Naive thymus-derived CD4-positive, alpha-beta T cell (primary cell): ENCODE results near the gene MYCBP2. TPM values are rescaled to one million over a fixed set of nuclear protein-coding genes. Genes with fewer than 3 reads are reported as not detected.

ENCODE experiments used
- ATAC-seq: fragments of 150-1000 bp; cut with Tn5 transposase; 2 replicates; pipeline ENCODE4 v1.10.0; 2021; ENCODE audit warnings: mild to moderate bottlenecking, moderate library complexity
- CTCF ChIA-PET: fragments of 350-600 bp; sonication (Branson Sonifier 250); formaldehyde crosslinking; loops from one replicate; lab custom pipeline; 2021; ENCODE audit warnings: antibody characterized with exemption; lab: Charles Lee
- POLR2A ChIA-PET: fragments of 350-600 bp; sonication (Branson Sonifier 250); formaldehyde crosslinking; loops from one replicate; lab custom pipeline; 2021; ENCODE audit warnings: antibody characterized with exemption, inconsistent platforms; lab: Charles Lee
- DNase-seq, 9 donors: peaks; one replicate each; pipeline versions ENCODE4 v3.0.0 to v3.0.0-alpha.2; 2020 to 2022; ENCODE audit warnings: mixed read lengths in 1 of 9
- H3K27ac ChIP-seq: one replicate; pipeline ENCODE4 v1.7.0; 2013; ENCODE audit warnings: mild to moderate bottlenecking, low read depth, low read length, moderate library complexity
- H3K27me3 ChIP-seq, 2 donors: one replicate each; pipeline ENCODE4 v1.7.0; 2013; ENCODE audit warnings: low read length in 2 of 2, mild to moderate bottlenecking in 2 of 2, moderate library complexity in 2 of 2; ENCODE audit not compliant: control insufficient read depth in 2 of 2, insufficient read depth in 2 of 2
- H3K36me3 ChIP-seq, 3 experiments: 1 replicate in 2 of 3; 2 replicates in 1 of 3; pipeline ENCODE4 v1.7.0; 2013; ENCODE audit warnings: low read length in 3 of 3, mild to moderate bottlenecking in 3 of 3, moderate library complexity in 1 of 3; ENCODE audit not compliant: insufficient read depth in 3 of 3, control insufficient read depth in 2 of 3
- H3K4me1 ChIP-seq, 2 donors: one replicate each; pipeline ENCODE4 v1.7.0; 2013; ENCODE audit warnings: low read length in 2 of 2, mild to moderate bottlenecking in 2 of 2, moderate library complexity in 1 of 2; ENCODE audit not compliant: control insufficient read depth in 2 of 2, insufficient read depth in 2 of 2
- H3K4me3 ChIP-seq: 2 replicates; pipeline ENCODE4 v1.7.0; 2013; ENCODE audit warnings: mild to moderate bottlenecking, low read length
- H3K9me3 ChIP-seq, 3 experiments: 1 replicate in 2 of 3; 2 replicates in 1 of 3; pipeline ENCODE4 v1.7.0; 2013; ENCODE audit warnings: low read length in 3 of 3; ENCODE audit not compliant: control insufficient read depth in 2 of 3
- H3K27ac Mint-ChIP-seq, 9 donors: one replicate each; pipeline ENCODE4 v1.8.0; 2020 to 2022; ENCODE audit warnings: mixed read lengths in 9 of 9, mild to moderate bottlenecking in 8 of 9, moderate library complexity in 5 of 9, inconsistent platforms in 2 of 9
- H3K27me3 Mint-ChIP-seq, 5 donors: one replicate each; pipeline ENCODE4 v1.8.0; 2021 to 2022; ENCODE audit warnings: mixed read lengths in 5 of 5, mild to moderate bottlenecking in 1 of 5
- H3K36me3 Mint-ChIP-seq, 5 donors: one replicate each; pipeline ENCODE4 v1.8.0; 2020 to 2022; ENCODE audit warnings: mixed read lengths in 5 of 5, mild to moderate bottlenecking in 3 of 5, inconsistent platforms in 1 of 5
- H3K4me1 Mint-ChIP-seq, 7 donors: one replicate each; pipeline ENCODE4 v1.8.0; 2020 to 2022; ENCODE audit warnings: mixed read lengths in 7 of 7, mild to moderate bottlenecking in 3 of 7, inconsistent platforms in 1 of 7
- H3K4me3 Mint-ChIP-seq, 10 donors: one replicate each; pipeline ENCODE4 v1.8.0; 2020 to 2022; ENCODE audit warnings: mild to moderate bottlenecking in 10 of 10, mixed read lengths in 10 of 10, moderate library complexity in 6 of 10, inconsistent platforms in 2 of 10
- H3K9me3 Mint-ChIP-seq, 11 donors: one replicate each; pipeline ENCODE4 v1.8.0; 2020 to 2022; ENCODE audit warnings: mixed read lengths in 11 of 11, mild to moderate bottlenecking in 4 of 11, inconsistent platforms in 1 of 11, moderate library complexity in 1 of 11
- intact Hi-C, 2 donors: fragments of 100-400 bp; cut with micrococcal nuclease; formaldehyde crosslinking; loops; one replicate each; pipeline ENCODE4 v1.15.1; 2023
- polyA plus RNA-seq, 2 donors: library from polyadenylated mRNA; unstranded; fragments of 300-500 nt; fragmentation: Illumina TruSeq; gene quantifications; one replicate each; pipeline ENCODE4 v1.2.3, GENCODE V29; 2021
- total RNA-seq, 6 experiments: library from RNA in 5 of 6; stranded (reverse) in 5 of 6; gene quantifications; 1 replicate in 5 of 6; 2 replicates in 1 of 6; pipeline ENCODE4 v1.2.3 and lab custom pipeline; 2021 to 2026

The MYCBP2 gene
- total and polyA plus RNA-seq, 7 experiments from 2014 or later: 38.8 to 216 (median 162) TPM

GRCh38 chr13:77339408-77339807 lies 12.5 kb upstream of the MYCBP2 start:
- peaks cover 0 to 5% (median 0%) of the 10 kb centered on the region in 5 donors for H3K36me3 Mint-ChIP-seq
- POLR2A ChIA-PET: interaction anchor here (2.5 kb wide), 1 partner anchor 10 kb away, joined by 11 read pairs; no protein-coding TSS in a partner anchor
- no peaks in the 10 kb centered on the region for H3K27me3 ChIP-seq
- no peak overlapping the region for H3K4me3 ChIP-seq
- ATAC-seq (peak; percentile 20), DNase-seq (no peak)
- peaks cover 6 to 39% (median 30%) of the 10 kb centered on the region in 7 donors for H3K4me1 Mint-ChIP-seq
- H3K27ac Mint-ChIP-seq: peak overlapping the region in 5 of 9 donors; percentile 16 to 60 (median 45)
- H3K36me3 ChIP-seq: no peaks in the 10 kb centered on the region
- peak overlapping the region in 3 of 10 donors; percentile 23 to 49 (median 41) for H3K4me3 Mint-ChIP-seq
- no peaks in the 10 kb centered on the region for H3K9me3 ChIP-seq
- peaks cover 0 to 6% (median 0%) of the 10 kb centered on the region in 11 donors for H3K9me3 Mint-ChIP-seq
- CTCF ChIA-PET: no interaction called here
- peaks cover 0 to under 1% (median 0%) of the 10 kb centered on the region in 5 donors for H3K27me3 Mint-ChIP-seq
- H3K4me1 ChIP-seq: no peaks in the 10 kb centered on the region
- H3K27ac ChIP-seq: no peak overlapping the region
- intact Hi-C loops: no loop called here

DNA sequence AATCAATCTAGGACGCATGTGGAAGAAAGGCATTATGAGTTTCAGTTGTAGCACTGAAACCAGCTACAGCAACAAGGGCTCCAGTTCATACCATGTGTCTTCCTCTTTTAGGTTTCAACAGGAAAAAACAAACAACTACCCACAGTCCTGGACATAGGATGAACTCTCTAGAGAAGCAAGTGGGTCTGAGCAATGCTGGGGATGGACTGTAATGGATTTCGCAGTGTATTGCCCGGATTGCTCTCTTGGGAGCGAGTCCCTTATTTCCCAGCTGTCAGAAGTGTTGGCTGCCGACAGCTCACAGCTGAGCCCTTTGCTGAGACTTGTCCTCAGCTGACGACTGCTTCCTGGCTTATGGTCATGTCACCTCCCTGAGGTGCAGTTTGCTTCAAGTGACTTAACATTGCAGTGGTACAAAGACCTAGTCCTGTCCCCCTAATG lies 12.1 kb upstream of the MYCBP2 start:
- Histone ChIP-seq H3K27ac (no peak overlapping the region), H3K9me3 (no peaks in the 10 kb centered on the region), H3K4me3 (no peak overlapping the region), H3K36me3 (no peaks in the 10 kb centered on the region), H3K4me1 (no peaks in the 10 kb centered on the region), H3K27me3 (no peaks in the 10 kb centered on the region)
- DNase-seq (no peak), ATAC-seq (peak; percentile 56)
- Mint-ChIP-seq H3K36me3 (peaks cover 0 to 5% (median 0%) of the 10 kb centered on the region in 5 donors), H3K4me1 (peaks cover 6 to 40% (median 30%) of the 10 kb centered on the region in 7 donors), H3K4me3 (peak overlapping the region in 3 of 10 donors; percentile 23 to 49 (median 41)), H3K9me3 (peaks cover 0 to 6% (median 0%) of the 10 kb centered on the region in 11 donors), H3K27ac (peak overlapping the region in 5 of 9 donors; percentile 11 to 60 (median 45)), H3K27me3 (peaks cover 0 to 4% (median 0%) of the 10 kb centered on the region in 5 donors)
- ChIA-PET POLR2A (interaction anchor here (2.5 kb wide), 1 partner anchor 9 kb away, joined by 11 read pairs; no protein-coding TSS in a partner anchor), CTCF (interaction anchor here (1.0 kb wide), 1 partner anchor 14 kb away, joined by 3 read pairs; no protein-coding TSS in a partner anchor)
- intact Hi-C loops: no loop called here

DNA sequence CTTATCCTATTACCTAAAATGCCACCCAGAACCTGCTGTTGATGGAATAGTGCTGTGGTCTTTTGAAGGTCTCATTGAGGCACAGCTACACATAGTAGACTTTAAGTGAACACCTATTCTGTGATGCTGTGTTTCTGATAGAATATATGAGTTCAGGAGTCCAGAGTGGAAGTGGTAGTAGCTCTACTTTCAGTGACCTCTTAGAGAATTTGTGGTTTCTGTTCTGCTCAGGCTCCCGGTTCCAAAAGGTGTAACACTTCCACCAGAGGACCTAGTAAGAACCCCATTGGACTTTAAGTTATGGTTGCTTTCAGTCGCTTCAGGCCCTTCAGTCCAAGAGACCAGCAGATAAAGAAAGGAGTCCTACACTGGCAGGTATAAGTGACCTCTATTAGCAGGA lies 11.4 kb upstream of the MYCBP2 start:
- ChIA-PET POLR2A (interaction anchor here (2.5 kb wide), 1 partner anchor 9 kb away, joined by 11 read pairs; no protein-coding TSS in a partner anchor), CTCF (interaction anchor here (1.0 kb wide), 1 partner anchor 13 kb away, joined by 3 read pairs; no protein-coding TSS in a partner anchor)
- Histone ChIP-seq H3K27ac (no peak overlapping the region), H3K36me3 (no peaks in the 10 kb centered on the region), H3K27me3 (no peaks in the 10 kb centered on the region), H3K9me3 (no peaks in the 10 kb centered on the region), H3K4me1 (no peaks in the 10 kb centered on the region), H3K4me3 (no peak overlapping the region)
- H3K27ac Mint-ChIP-seq: peak overlapping the region in 2 of 9 donors; percentile 11 to 45
- DNase-seq (no peak), ATAC-seq (no peak)
- H3K27me3 Mint-ChIP-seq: peaks cover 0 to 8% (median 0%) of the 10 kb centered on the region in 5 donors
- peaks cover 0 to 6% (median 0%) of the 10 kb centered on the region in 11 donors for H3K9me3 Mint-ChIP-seq
- peaks cover 0 to 5% (median 0%) of the 10 kb centered on the region in 5 donors for H3K36me3 Mint-ChIP-seq
- H3K4me1 Mint-ChIP-seq: peaks cover 6 to 41% (median 35%) of the 10 kb centered on the region in 7 donors
- intact Hi-C loops: no loop called here
- no peak overlapping the region for H3K4me3 Mint-ChIP-seq

- H3K27ac ChIP-seq: no peak overlapping the region
- Mint-ChIP-seq H3K9me3 (peaks cover 0 to 2% (median 0%) of the 10 kb centered on the region in 11 donors), H3K4me1 (peaks cover 3 to 41% (median 35%) of the 10 kb centered on the region in 7 donors), H3K27me3 (peaks cover 0 to 8% (median 0%) of the 10 kb centered on the region in 5 donors), H3K4me3 (no peak overlapping the region), H3K36me3 (peaks cover 0 to 5% (median 0%) of the 10 kb centered on the region in 5 donors), H3K27ac (no peak overlapping the region)
- ATAC-seq (no peak), DNase-seq (no peak)
- H3K9me3 ChIP-seq: no peaks in the 10 kb centered on the region
- no peaks in the 10 kb centered on the region for H3K36me3 ChIP-seq
- CTCF ChIA-PET: no interaction called here
- no peaks in the 10 kb centered on the region for H3K27me3 ChIP-seq
- no peaks in the 10 kb centered on the region for H3K4me1 ChIP-seq
- H3K4me3 ChIP-seq: no peak overlapping the region
- POLR2A ChIA-PET: interaction anchor here (0.6 to 2.5 kb wide), 4 partner anchors 7 to 12 kb away, joined by 3 to 11 read pairs (median 4); partner anchors contain the start of gene MYCBP2
- intact Hi-C loops: no loop called here
Measured at GRCh38 chr13:77337159-77337558, 10.3 kb upstream of the MYCBP2 start.

- ATAC-seq (no peak), DNase-seq (no peak)
- ChIA-PET POLR2A (interaction anchor here (0.6 to 1.8 kb wide), 3 partner anchors 9 to 64 kb away, joined by 3 to 4 read pairs (median 3); partner anchors contain the start of gene MYCBP2), CTCF (no interaction called here)
- peak overlapping the region in 2 of 9 donors; percentile 67 to 69 for H3K27ac Mint-ChIP-seq
- peaks cover 6 to 49% (median 38%) of the 10 kb centered on the region in 7 donors for H3K4me1 Mint-ChIP-seq
- peaks cover 0 to 5% (median 0%) of the 10 kb centered on the region in 5 donors for H3K36me3 Mint-ChIP-seq
- peaks cover 0 to 8% (median 0%) of the 10 kb centered on the region in 5 donors for H3K27me3 Mint-ChIP-seq
- no peaks in the 10 kb centered on the region for H3K27me3 ChIP-seq
- no peaks in the 10 kb centered on the region for H3K36me3 ChIP-seq
- H3K9me3 ChIP-seq: no peaks in the 10 kb centered on the region
- intact Hi-C loops: no loop called here
- H3K4me3 ChIP-seq: no peak overlapping the region
- peaks cover 3 to 4% of the 10 kb centered on the region in 2 donors for H3K4me1 ChIP-seq
- no peak overlapping the region for H3K4me3 Mint-ChIP-seq
- no peak overlapping the region for H3K27ac ChIP-seq
- peaks cover 0 to 4% (median 0%) of the 10 kb centered on the region in 11 donors for H3K9me3 Mint-ChIP-seq
Measured at GRCh38 chr13:77335543-77335942, 8.6 kb upstream of the MYCBP2 start.

DNA sequence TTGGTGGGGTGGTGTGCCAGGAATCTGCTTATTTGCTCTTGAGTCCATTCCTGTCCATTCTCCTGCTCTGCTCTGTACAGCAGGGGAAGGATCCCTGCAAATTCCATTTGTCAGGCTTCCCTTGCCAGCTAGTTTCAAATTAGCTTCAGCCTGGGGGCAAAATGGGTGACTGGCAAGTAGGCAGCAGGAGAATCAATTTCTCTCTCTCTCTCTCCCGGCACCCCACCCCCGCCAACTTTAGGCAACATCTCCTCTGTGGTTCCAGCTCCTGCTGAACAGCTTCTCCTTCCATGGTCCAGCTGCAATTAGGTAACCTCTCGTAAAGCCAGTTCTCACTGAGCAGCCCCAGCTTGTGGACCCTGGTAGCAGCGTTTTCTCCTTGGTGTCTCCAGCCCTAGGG lies 6.7 kb upstream of the MYCBP2 start:
- Histone ChIP-seq H3K27ac (no peak overlapping the region), H3K9me3 (no peaks in the 10 kb centered on the region), H3K36me3 (peaks cover 0 to 4% (median 0%) of the 10 kb centered on the region in 3 experiments), H3K4me1 (peaks cover 8 to 9% of the 10 kb centered on the region in 2 donors), H3K4me3 (no peak overlapping the region), H3K27me3 (no peaks in the 10 kb centered on the region)
- ChIA-PET POLR2A (no interaction called here), CTCF (no interaction called here)
- ATAC-seq: no peak
- H3K27ac Mint-ChIP-seq: peak overlapping the region in 4 of 9 donors; percentile 33 to 67 (median 38)
- H3K4me3 Mint-ChIP-seq: no peak overlapping the region
- H3K36me3 Mint-ChIP-seq: peaks cover 0 to 5% (median 0%) of the 10 kb centered on the region in 5 donors
- H3K4me1 Mint-ChIP-seq: peaks cover 11 to 46% (median 32%) of the 10 kb centered on the region in 7 donors
- peaks cover 0 to 4% (median 0%) of the 10 kb centered on the region in 11 donors for H3K9me3 Mint-ChIP-seq
- H3K27me3 Mint-ChIP-seq: peaks cover 0 to 8% (median 0%) of the 10 kb centered on the region in 5 donors
- intact Hi-C loops: no loop called here
- no peak for DNase-seq
